ENCODE results near the gene MGMT.

The MGMT gene

GRCh38 chr10:129546106-129546505 is 79.1 kb downstream of the MGMT start:
- no peak for DNase-seq

DNA sequence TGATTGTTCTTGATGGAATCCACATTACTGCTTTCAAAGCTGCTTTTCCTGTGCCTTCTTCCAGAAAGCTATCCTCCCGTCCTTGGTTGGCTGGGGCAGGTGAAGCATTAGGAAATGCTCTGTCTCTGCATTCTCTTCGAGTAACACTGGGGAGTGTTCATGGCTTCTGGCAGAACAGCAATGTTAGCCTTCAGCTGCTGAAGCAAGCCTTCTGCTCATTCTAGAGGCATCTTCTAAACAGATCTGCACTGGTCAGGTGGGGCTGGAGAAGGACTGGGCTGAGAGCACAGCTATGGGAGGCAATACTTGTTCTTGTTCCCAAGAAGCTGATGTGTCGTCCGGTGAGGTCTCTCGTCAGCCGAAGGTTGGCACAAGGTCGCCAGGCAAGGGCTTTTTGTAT is 80.6 kb downstream of the MGMT start:
- DNase-seq = no peak

DNA sequence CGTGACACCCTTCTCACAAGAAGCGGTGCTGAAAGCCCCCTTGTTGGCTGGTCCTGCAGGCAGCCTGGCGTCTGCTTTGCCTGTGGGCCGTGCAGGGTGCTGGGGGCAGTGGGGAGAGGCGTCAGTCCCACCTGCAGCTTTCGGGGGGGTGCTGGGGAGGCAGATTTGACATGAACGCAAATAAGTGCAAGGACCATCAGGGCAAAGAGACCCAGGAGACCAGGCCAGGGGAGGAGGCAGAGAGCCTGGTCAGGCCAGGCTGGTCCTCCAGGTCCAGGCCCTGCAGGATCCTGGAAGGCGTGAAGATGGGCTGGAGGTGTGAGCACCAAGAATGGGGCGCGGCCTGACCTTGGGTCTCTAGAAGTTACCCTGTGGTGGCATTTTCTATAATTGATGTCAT is 81.6 kb downstream of the MGMT start:
- DNase-seq = no peak

DNA sequence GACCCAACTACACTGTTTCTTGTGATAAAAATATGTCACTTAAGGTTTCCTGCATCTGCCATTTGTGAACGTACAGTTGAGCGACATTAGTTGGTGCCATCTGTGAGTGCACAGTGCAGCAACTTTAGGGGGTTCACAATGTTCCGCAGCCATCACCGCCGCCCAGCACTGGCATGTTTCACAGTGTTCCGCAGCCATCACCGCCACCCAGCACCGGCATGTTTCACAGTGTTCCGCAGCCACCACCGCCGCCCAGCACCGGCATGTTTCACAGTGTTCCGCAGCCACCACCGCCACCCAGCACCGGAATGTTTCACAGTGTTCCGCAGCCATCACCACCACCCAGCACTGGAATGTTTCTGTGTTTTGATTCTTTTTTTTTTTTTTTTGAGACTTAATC is 83.0 kb downstream of the MGMT start:
- no peak for DNase-seq

- no peak for DNase-seq
Measured at GRCh38 chr10:129550658-129551057, 83.6 kb downstream of the MGMT start.

- no peak for DNase-seq
Measured at GRCh38 chr10:129552119-129552518, 85.1 kb downstream of the MGMT start.

- DNase-seq = no peak
Measured at GRCh38 chr10:129553928-129554327, 86.9 kb downstream of the MGMT start.

DNA sequence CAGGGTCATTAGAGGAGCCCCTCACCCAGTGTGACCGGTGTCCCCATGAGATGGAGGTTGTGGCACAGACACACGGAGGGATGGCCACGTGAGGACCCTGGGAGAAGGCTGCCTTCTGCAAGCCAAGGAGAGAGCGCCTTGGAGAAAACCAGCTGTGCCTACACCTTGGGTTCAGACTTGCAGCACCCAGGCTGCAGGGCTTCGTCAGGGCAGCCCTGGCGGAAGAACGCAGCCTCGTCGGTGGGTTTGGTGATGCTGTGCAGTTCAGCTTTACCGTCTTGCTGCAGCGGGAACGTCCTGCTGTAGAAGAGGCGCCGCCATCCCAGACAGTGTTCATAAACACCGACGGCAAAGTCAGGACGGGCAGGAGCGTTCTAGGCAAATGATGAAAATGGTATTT is 89.3 kb downstream of the MGMT start:
- no peak for DNase-seq

DNA sequence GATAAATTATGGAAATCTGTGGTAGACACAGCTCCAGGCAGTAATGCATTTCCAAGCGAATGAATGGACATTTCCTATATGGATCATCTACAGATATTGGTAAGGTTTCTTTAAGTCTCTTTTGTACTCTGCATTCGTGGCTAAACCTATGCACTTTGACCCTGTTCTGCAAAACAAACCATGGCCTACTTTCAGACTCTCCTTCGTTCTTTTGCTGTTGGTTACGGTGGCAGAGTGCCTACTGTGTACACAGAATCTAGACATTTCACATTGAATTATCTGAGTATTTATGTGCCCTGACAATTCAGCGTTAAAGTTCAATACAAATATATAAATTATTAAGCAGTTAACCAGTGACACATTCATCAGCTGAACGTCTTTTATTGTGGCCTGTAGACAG is 93.3 kb downstream of the MGMT start:
- DNase-seq = no peak

DNA sequence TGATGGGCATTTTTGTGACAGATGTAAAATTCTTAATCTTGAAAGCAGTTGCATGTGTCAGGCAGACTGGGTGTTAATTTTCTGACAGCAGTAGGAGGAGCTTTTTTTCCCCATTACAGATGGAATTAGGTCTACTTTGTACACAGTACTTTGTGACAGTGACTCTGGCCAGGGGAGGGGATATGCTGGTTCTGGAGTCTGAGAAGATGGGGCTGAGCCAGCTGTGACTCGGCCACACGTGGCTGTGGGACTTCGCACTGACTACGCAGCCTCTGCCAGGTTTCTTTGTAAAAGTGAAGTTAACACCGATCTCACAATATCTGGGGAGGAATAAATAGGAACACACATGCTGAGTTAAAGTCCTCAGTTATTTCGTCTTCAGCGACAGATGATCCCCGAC is 95.4 kb downstream of the MGMT start:
- DNase-seq = no peak

- DNase-seq = no peak
Measured at GRCh38 chr10:129564923-129565322, 97.9 kb downstream of the MGMT start.

GRCh38 chr10:129568583-129569344 is 101.7 kb downstream of the MGMT start:
- DNase-seq = no peak

GRCh38 chr10:129570185-129570584 is 103.1 kb downstream of the MGMT start:
- no peak for DNase-seq

DNA sequence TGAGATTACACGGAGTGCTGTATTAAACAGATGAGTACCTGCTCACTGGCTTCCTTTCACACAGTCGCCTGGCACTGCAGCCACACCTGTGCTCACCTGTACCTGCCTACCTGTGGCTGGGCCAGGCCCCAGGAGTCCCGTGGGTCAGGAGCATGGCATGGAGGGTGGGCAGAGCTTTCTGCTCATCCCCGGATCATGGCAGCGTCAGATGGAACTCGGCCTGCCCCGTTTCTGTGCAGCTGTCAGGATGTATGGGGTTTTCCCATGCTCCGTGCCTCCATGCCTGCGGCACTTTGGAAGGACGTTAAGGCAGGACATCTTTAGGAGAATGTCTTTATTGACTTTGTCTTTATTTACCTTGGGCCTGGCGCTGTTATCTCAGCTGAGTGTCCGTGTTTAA is 112.2 kb downstream of the MGMT start:
- no peak for DNase-seq

GRCh38 chr10:129580010-129580409 is 113.0 kb downstream of the MGMT start:
- no peak for DNase-seq

DNA sequence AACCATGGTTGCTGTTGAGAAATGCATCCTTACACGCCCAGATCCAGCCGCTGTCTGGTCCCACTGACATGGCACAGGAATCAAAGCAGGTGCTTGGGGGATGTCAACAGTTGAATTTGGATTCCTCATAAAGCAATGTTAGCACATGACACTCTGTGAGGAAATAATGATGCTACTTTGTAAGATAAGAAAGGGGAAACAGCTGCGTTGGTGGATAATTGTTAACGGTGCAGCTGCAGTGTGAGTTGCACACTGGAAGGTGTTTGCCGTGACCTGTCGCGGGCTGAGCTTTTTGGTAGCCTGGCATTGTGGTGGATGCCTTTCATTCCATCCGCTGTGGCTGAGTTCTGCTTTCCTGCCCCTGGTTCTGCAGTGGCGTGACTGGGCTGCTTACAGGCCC is 113.9 kb downstream of the MGMT start:
- no peak for DNase-seq

DNA sequence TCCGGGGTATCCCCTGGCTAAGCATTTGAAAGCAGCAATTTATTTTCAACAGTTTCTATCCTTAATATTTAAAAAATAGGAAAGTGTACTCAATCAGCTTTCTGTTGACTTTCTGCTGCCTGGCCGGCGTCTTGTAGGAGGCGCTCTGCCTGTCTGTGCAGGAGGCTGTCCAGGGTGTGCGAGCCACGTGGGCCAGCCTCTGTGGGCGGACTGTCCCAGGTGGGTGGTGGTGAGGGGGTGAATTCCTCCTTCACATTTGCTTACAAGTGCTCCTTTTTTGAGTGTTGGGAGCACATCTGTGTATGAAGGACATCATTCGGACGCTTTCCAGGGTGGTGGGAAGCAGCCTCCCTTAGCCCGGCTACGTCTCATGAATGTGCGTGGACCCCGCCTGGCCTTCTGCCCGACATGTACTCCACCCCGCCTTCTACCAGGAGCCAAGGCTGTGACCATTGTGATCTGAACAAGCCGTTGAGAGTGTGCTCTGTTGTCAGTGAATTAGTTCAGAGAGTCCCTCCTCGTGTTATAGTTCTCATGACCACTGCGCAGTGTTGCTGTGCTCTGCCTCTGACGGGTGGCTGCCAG is 114.9 kb downstream of the MGMT start:
- DNase-seq = no peak

- DNase-seq = no peak
Measured at GRCh38 chr10:129583831-129584230, 116.8 kb downstream of the MGMT start.

DNA sequence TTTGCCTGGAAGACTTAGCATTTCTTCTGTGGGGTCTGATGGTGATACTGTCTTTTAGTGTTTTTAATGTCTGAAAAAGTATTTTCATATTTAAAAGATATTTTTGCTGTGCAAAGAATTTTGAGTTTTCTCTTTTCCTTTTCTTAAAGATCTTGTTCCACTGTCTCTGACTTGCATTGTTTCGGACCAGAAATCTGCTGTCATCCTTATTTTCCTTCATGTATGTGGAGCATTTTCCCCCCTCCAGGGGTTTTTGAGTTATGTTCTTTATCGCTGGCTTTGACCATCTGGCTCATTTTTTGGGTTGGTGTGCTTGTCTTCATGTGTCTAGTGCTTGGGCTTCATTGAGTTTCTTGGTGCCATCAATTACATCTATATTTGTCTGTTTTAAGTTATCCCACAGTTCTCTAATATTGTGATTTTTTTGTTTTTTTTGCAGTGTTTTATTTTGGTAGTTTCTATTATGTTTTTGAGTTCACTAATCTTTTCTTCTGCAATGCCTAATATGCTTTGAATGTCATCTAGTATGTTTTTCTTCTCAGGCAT is 119.9 kb downstream of the MGMT start:
- DNase-seq = no peak

- DNase-seq = no peak
Measured at GRCh38 chr10:129589546-129589945, 122.5 kb downstream of the MGMT start.

DNA sequence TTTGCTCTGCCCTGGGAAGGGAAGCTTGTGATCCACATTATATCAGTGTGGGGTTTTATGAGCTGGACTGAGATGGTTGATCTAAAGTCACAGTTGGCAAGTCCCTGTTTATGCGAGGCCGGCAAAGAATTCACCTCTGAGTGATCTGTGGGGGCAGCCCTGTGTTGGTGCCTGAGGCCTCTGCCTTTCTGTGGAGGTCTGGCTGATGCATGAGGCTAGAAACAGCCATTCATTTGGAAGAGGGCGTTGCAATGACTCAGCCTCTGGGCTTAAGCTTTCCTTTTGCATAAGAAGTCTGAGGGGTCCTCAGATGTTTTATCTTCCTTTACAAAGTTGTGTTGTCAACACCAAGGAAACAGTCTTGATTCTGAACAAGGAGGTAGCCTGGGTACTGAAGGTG is 126.9 kb downstream of the MGMT start:
- no peak for DNase-seq

DNA sequence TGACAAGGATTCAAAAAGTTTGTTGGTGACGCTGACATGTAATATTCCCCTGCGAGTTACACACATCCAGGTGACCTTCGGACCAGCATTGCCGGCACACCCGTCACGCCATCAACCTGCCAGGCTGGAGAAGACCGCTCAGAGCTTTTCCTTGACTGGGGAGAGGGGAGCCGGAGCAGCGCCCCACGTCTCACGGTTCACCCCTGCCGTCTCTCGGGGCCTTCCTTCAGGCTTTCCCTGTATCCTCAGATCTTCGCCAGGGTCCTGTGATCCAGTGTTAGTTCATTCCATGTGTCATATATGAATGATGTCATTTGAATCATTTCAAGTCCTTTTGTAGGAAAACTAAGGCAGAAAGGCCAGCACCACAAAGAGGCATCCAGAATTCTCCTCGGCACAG is 127.8 kb downstream of the MGMT start:
- DNase-seq = no peak

DNA sequence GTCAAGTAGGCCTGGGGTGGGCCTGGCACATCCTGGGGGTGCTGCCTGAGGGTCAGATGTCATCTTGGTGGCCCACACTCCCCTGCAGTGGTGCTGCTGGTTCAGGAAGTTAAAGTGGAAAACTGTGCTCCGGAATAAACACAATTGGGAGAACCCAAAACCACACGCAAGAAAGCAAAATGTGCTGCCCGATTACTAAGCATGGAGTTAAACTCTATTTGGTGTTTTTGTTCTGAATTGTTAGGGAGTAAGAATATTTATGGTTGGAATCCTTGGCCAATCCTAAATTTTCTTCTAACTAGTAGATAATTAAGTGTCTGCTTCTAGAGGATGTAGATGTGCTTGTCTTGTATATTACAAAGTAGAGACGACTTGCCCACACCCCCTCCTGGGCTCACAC is 131.4 kb downstream of the MGMT start:
- DNase-seq = no peak

- no peak for DNase-seq
Measured at GRCh38 chr10:129599160-129599559, 132.1 kb downstream of the MGMT start.

GRCh38 chr10:129601737-129602136 is 134.7 kb downstream of the MGMT start:
- DNase-seq = no peak

Measured in activated gamma-delta T cell treated with Interleukin-2 at 50 U/mL for 16 hours (primary cell).